Osteocyte (in vitro differentiated cells): ENCODE results near the gene GABRD. TPM values are rescaled to one million over a fixed set of nuclear protein-coding genes. Genes with fewer than 3 reads are reported as not detected.

ENCODE experiments used
- DNase-seq: peaks from one replicate; pipeline ENCODE4 v3.0.0; 2021; ENCODE audit warnings: mixed read lengths; ENCODE audit not compliant: unreplicated experiment; ENCODE audit errors: extremely low spot score
- H3K27ac Mint-ChIP-seq: one replicate; pipeline ENCODE4 v1.8.0; 2021; ENCODE audit warnings: mild to moderate bottlenecking, mixed read lengths; ENCODE audit not compliant: unreplicated experiment
- H3K27me3 Mint-ChIP-seq: one replicate; pipeline ENCODE4 v1.8.0; 2021; ENCODE audit warnings: mixed read lengths; ENCODE audit not compliant: unreplicated experiment
- H3K36me3 Mint-ChIP-seq: one replicate; pipeline ENCODE4 v1.8.0; 2021; ENCODE audit warnings: mixed read lengths; ENCODE audit not compliant: unreplicated experiment
- H3K4me1 Mint-ChIP-seq: one replicate; pipeline ENCODE4 v1.8.0; 2021; ENCODE audit warnings: mixed read lengths; ENCODE audit not compliant: unreplicated experiment
- H3K4me3 Mint-ChIP-seq: one replicate; pipeline ENCODE4 v1.8.0; 2021; ENCODE audit warnings: mild to moderate bottlenecking, moderate library complexity, mixed read lengths; ENCODE audit not compliant: unreplicated experiment
- H3K9me3 Mint-ChIP-seq: one replicate; pipeline ENCODE4 v1.8.0; 2021; ENCODE audit warnings: mixed read lengths; ENCODE audit not compliant: unreplicated experiment
- CTCF ChIP-seq: fragments of 200-600 bp; sonication (generic); IDR thresholded peaks from 2 replicates; pipeline ENCODE4 v1.5.0; 2021; ENCODE audit warnings: antibody characterized with exemption, mild to moderate bottlenecking, moderate library complexity
- total RNA-seq: library from RNA; stranded (reverse); gene quantifications from 2 replicates; pipeline ENCODE4 v1.2.1, GENCODE V29; 2021

GABRD gene
- total RNA-seq, 1 donor from 2014 or later = not detected

DNA sequence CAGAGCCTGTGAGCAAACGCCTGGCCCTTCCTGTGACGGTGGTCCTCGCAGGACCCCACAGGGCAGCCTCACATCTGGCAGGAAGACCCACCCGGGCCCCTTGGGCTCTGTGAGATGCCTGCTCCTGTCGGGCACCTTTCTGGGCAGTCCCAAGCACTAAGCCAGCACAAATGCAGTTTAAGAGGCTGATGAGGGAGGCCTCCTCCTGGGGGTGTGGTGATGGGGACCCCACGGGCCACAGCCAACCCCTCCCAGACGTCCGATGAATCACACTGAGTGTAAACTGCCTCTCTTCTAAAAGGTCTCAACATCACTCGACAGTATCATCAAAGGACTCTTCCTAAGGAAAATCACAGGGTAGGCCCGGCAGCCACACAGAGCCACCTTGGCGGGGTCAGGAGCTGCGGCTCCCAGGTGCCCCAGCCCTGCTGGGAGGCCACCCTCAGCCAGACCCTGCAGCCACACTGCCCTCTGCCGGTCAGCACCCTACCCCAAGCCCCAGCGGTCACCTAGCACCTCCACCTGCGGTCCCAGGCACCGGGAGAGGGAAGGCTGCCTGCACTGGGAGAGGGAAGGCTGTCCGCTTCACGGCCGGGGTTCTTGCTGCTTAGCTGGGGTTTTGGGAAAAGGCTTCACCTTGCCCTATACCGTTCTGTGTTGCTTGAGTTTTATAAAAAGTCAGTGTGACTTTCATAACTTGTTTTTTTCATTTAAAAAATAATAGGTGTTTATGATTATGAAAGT, 27.2 kb downstream of the GABRD start:
- Mint-ChIP-seq H3K4me1 (peaks cover 7% of the 10 kb centered on the region), H3K4me3 (no peak overlapping the region), H3K27me3 (peaks cover 23% of the 10 kb centered on the region), H3K9me3 (no peaks in the 10 kb centered on the region), H3K27ac (no peak overlapping the region), H3K36me3 (no peaks in the 10 kb centered on the region)
- TF ChIP-seq CTCF = peak; percentile 55
- DNase-seq = no peak

GRCh38 chr1:2046953-2047748, 28.0 kb downstream of the GABRD start:
- no peak for DNase-seq
- Mint-ChIP-seq H3K4me3 (no peak overlapping the region), H3K4me1 (peaks cover 7% of the 10 kb centered on the region), H3K27ac (no peak overlapping the region), H3K27me3 (peaks cover 32% of the 10 kb centered on the region), H3K9me3 (no peaks in the 10 kb centered on the region), H3K36me3 (no peaks in the 10 kb centered on the region)
- TF ChIP-seq CTCF = no peak

- Mint-ChIP-seq H3K27me3 (peaks cover 37% of the 10 kb centered on the region), H3K9me3 (no peaks in the 10 kb centered on the region), H3K36me3 (no peaks in the 10 kb centered on the region), H3K4me3 (peak overlapping the region; percentile 38), H3K27ac (no peak overlapping the region), H3K4me1 (peaks cover 7% of the 10 kb centered on the region)
- TF ChIP-seq CTCF = no peak
- no peak for DNase-seq
These were observed 28.9 kb downstream of the GABRD start for GRCh38 chr1:2047749-2048729.

- Mint-ChIP-seq H3K9me3 (no peaks in the 10 kb centered on the region), H3K27ac (no peak overlapping the region), H3K4me1 (peaks cover 7% of the 10 kb centered on the region), H3K27me3 (peaks cover 37% of the 10 kb centered on the region), H3K36me3 (no peaks in the 10 kb centered on the region), H3K4me3 (peak overlapping the region; percentile 54)
- TF ChIP-seq CTCF = peak; percentile 26
- DNase-seq = no peak
These were observed 30.1 kb downstream of the GABRD start for GRCh38 chr1:2049225-2049717.
